RCC 7860 (cell line): ENCODE data around the gene MYO3B.
A peak's percentile ranks its signal among the peaks of the same experiment; 100 is the strongest.
"Not testable (repeated sequence)": the region's sequence is repeated elsewhere in the genome, so short reads cannot be mapped to it uniquely, and the experiment has no call there.

ENCODE experiments used
- DNase-seq: peaks from one replicate; pipeline ENCODE4 v3.0.0-alpha.2; 2015; ENCODE audit warnings: low spot score
- FAIRE-seq: peaks from 2 replicates; lab custom pipeline; 2012; peaks lifted over from hg19 to GRCh38; lab: Jason Lieb, UNC

Gene MYO3B

DNA sequence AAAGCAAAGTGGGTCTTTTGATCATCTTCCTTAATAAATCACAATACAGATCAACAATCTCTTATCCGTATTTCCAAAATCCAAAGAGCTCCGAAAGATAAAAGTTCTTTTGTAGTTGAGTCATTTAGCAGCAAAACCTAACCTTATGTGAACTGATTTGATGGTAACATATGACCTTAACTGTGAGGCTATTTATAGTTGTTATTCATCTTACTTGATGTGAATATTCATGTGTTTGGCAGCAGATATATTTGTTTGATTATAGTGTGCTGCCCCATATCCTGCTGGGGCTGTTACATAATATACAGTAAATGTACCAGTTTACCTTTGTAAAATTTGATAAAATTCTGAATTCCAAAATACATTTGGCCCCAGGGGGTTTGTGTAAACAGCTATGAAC lies 158.5 kb downstream of the MYO3B start:
- DNase-seq = no peak
- no peak for FAIRE-seq

DNA sequence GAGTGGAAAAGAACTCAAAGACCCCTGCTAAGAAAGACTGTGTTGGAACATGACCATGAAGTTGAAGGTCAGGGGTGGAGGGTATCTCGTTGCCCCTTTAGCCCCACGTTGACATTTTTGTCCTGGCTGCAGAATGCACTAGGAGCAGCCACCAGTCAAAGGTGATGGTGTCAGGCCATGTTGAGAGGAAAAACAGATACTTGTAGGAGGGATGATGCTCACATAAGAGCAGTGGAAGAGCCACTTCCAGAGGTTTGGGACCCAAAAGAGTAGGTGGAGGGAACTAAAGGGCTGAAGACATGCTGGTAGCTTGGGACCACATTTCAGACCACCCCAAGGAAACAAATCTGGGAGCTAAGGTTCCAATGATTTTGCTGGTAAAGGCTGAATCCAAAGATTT lies 159.0 kb downstream of the MYO3B start:
- FAIRE-seq = no peak
- DNase-seq = no peak

DNA sequence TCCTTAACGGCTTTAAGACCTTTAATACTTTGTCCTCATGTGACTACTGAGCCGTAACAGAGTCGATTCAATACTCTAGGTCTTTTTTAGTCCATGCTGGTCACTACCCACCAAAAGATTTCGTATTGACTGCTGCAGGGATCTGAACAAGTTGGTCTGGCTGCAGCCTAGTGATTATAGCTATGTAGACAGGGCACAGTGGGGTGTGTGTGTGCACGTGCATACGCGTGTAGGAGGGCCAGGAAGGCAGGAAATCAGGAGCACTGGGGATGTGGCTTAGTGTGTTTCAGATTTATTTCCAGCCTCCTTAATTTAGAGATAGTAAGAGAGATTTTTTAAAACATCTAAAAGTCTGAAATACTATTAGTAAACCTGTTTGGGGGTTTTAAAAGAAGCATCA lies 161.4 kb downstream of the MYO3B start:
- DNase-seq = no peak
- FAIRE-seq = no peak

DNA sequence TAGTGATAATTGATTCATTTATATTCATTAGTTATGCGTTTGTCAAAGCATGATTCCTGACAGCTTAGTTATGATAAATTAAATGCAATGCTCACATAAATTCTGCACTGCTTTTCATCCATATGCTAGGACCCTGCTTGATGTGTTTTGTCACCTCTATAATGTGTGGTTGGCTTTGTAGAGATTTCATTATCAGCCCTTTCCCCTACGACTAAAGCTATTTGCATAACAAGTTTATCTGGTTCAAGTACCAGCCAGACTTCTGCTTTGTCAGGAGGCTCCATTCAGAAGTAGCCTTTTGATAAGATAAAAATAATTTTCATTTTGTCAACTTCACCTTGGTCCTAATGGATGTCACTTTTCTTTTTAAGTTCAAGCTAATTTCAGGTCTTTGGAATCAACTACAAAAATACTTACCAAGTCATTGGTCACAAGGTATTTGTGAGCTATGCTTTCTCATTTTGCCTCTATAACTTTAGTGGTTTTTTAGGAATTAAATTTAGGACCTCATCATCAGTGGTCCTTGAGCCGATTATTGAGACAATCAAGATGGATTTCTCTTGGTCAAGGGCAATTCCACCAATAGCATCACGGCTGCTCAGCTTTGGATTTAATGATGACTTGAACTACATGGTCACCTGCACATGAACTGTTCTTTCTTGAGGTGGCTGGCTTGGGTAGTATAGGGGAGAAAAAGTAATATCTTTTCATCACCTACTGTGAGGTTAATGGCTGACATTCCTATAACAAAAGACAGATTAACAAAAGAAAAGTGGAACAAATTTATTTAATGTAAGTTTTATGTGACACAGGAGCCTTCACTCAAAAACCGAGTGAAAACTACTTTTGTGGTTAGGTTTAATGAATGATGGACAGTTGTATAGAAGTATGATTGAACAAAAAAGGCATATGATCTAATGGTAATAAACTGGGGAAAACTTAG lies 162.1 kb downstream of the MYO3B start:
- FAIRE-seq = no peak
- no peak for DNase-seq

DNA sequence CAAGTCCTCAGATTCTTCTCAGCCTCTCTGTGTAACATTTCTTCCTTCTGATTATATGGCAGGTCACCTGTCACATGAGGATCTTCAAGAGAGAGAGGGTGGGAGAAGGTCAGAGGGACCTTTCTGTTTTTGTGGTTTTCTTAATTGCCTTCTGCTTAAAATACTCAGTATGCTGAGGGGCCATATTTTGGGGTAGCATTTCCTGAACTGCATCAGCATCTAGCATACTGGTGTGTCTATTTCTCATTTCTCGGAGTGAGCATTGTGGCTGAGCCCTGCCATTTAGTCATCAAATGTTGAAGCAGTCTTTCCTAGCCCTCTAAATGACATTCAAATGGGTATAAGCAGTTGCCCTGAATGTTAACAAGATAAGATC lies 162.7 kb downstream of the MYO3B start:
- DNase-seq (no peak), FAIRE-seq (no peak)

DNA sequence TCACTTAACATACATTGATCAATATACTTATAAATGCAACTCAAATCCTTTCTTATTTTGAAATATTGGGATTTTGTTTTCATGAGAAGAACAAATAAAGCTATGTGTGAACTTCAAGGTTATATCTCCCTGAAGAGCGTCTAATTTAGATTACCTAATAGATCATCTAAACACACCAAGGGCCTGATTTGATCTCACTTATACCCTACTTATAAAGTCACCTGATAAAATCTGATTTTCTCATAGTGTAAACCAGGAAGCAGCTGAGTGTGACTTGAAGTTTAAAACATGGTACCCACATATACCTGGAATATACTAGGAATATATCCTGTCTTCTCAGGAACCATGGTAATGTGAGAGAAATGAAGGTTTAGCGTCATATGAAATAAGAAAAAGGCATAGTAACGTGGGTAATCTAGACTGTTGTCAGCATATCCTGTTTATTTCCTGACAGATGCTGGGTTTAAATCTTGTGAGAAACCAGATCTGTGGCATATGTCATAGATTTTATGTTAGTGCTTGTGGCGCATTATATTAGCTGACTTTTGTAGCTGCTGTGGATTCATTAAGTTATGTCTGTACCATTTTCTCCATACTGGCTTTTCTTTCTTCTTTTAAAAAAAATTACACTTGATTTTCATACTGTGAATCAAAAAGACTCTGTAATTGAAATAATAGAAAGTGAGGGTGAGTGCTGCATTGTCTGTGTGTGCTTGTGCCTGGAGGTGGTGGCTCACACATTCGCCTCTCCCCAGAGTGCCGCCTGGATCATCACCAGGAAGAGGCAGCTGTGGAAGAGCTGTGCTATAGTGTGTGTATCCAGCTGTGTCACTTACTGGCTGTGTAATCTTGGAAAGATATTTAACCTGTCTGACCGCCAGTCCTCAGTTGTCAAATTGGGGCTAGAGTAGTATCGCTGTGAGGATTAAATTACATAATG lies 164.0 kb downstream of the MYO3B start:
- FAIRE-seq (no peak), DNase-seq (no peak)

DNA sequence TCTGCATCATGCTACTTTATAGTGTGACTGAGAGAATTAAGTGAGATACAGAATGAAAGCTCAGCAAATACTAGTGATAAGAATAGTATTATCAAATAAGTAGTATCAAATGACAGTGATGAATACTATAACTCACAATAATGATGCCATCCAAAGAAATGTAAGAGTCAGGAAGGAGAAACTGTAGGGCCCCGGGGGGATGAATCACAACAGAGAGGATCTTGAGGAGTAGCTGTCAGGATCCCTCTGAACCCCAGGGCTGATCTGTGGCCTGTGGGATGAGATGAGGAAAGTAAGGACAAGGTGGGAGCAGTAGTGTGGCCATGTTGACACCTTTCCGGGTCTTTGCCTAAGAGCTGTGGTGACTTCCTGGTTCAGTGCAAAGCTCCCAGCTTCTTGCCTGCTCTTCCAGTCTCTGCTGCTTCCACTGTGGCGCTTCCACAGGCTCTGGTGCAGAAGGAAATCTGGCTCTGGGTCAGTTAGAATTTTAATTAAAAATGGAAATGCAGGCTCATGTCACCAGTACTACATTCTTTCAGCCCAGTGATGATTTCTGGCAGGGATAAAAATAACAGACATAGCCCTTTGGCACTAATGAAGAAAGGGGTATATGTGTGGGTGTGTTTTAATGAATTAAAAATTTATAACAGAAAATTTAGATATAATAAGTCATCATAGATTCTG lies 166.9 kb downstream of the MYO3B start:
- FAIRE-seq = no peak
- DNase-seq = no peak

DNA sequence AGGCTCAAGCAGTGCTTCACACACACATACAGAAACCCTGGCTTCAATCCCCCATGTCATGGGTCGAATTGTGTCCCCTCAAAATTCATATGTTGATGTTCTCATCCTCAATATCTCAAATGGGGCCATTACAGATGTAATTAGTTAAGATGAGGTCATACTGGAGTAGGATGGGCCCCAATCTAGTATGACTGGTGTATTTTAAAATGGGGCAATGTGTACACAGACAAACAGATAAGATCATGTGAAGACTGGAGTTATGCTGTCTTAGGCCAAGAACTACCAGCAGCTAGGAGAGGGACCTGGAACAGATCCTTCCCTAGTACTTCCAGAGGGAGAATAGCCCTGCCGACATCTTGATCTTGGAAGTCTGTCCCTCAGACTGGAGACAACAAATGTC lies 167.7 kb downstream of the MYO3B start:
- no peak for DNase-seq
- no peak for FAIRE-seq

DNA sequence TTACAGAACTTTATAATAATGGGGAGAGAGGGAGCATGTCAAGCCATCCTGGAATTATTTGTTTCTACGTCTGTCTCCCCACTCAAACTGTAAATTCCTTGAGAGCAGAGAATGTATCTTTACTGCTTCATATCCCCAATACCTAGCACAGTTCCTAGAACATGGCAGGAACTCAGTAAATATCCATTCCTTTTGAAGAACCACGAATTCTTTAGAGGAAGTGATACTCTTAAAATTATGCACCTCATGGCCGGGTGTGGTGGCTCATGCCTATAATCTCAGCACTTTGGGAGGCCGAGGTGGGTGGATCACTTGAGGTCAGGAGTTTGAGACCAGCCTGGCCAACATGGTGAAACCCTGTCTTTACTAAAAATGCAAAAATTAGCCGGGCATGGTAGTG lies 171.3 kb downstream of the MYO3B start:
- not testable (repeated sequence) for DNase-seq, FAIRE-seq

DNA sequence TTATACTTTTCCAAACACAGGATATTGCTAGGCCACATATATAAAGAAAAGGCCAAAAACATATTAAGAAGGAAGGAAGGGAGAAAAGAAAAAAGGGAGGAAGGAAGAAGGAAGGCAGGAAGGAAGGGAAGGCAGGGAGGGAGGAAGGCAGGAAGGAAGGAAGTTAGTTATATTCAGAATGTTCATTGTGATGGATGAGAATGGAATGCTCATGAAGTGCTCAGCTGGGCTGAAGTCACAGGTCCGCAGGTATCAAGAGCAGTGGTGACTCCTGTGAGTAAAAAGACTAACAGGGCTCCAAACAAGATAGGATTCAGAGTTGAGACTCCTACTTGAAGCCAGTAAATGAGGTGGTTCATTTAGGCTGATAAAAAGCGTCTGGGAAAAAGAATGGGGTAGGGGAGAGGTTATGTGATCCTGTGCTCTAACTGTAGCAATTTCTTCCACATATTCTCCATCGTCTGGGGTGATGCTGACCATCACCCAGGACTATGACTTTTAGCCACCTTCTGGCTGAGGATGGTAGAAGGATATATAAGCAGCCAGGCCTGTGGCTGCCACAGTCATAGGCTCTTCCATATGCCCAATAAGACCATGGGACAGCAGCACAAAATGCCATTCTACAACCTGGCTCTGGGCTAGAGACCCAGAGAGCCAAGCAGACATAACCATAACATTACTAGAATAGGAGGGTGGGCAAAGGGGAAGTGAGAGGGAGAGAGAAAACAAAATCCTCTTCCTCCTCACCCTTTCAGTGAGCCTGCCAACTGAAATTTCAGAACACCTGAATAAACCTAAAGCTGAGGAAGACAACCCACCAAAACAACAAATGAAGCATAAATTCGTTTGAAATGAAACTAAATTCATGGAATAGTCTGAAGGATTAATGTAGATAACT lies 173.2 kb downstream of the MYO3B start:
- no peak for FAIRE-seq

DNA sequence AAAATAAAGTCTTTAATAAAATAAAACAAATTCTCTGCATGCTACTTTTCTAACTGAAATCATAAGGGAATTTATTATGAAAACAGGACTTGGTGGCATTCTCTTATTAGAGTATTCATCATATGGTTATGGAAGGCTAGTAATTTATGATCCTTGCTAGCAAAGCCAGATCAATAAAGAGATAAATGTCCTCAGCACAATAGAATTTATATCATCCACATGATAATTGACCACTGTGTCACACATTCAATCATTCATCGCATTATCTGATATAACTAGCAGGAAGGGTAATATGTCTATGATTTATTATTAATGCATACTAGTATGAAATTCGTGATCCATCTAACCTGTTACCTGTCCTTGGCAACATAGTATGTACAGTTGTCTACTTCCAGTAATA lies 175.8 kb downstream of the MYO3B start:
- FAIRE-seq (no peak), DNase-seq (no peak)

More for the DNA sequence above, 173.2 kb downstream of the MYO3B start:
- no peak for DNase-seq

DNA sequence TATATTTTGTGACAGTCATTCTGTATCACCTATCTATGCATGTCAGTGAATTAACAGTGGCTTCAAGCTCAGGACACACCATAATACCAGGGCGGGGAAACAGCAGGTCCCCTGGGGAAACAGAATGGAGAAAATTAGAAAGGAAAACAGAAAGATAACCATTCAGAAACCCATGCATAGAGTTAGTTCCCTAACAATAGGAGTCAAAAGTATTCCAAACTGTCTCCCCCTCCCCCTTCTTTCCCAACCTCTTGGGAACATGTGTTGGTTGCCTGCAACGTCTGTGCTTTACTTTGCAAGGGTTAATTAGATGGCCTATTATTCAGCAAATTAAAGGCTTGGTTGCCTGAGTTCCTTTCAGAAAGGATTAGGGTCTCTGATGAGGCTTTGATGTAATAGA lies 176.4 kb downstream of the MYO3B start:
- no peak for FAIRE-seq
- DNase-seq = no peak

DNA sequence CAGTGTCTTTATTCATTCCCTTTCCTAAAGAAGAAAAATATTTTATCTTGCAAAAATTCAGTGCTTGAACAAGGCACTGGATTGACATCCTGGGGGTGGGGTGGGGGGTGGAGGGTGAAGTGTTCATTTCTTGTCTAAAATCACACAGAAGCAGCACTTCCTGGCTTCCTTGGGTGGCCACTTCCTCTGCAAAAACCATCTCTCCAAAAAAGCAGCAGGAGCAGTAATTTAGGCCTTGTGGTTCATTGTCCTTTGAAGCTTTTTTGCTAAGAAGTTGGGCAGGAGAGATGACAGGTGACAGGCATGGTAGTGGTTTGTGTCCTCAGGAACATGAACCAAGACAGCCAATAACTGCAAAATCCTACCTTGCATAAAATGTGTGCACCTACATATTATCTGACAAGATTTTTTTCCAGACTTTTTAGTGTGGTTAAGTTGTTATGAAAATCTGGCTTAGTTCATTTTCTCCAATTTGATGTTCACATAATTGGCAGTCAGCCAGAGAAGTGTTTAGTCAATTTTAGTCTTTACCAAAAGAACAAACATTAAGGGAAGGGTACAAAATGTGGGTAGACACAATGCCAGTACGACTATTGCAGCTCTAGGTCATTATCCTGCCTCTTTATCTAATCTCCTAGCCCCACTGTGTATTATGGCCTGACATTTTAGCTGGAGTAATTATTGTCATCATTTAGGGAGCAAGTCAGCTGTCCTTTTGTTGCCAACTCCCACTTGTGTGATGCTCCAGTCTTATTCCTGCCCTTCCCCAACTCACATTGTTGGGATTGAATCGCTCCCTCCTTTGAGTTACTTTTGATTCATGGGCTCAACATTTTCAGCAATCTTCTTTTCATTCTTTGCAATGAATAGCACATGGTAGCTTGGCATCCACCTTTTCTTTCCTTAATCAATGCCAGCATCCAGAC lies 177.2 kb downstream of the MYO3B start:
- FAIRE-seq (no peak), DNase-seq (no peak)

DNA sequence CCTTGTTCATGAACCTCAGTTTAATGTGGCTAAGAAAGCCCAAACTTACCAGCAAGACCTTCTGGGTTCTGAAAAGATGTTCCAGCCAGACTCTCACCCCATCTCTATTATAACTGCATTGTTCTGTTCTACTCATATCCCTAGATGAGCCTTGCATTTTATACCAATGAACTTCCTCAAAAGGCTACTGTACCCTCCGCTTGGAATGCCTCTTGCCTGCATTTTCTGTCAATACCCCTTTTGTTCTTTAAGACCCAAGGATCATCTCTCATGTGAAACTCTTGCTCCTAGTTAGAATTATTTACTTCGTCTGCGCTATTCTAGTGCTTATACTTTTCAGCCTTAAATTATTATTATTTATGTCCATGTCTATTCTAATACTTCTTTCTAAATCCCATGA lies 181.5 kb downstream of the MYO3B start:
- DNase-seq (no peak), FAIRE-seq (no peak)

DNA sequence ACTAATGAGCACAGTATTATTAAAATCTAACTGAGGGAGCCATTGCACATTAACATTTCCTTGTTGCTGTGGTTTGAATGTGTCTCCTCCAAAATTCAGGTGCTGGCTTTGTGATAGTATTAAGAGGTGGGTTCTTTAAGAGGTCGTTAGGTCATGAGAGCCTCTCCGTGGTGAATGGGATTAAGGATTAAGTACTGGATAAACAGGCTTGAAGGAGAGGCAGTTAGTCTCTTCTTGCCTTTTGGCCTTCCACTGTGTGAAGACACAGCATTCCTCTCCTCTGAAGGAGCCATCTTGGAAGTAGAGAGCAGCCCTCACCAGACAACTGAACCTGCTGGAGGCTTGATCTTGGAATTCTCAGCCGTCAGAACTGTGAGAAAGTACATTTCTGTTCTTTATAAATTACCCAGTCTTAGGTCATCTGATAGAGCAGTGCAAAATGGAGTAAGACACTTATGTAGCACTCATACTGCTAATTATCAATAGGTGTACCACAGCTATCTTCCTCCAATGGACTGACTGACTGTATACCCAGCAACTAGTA lies 182.7 kb downstream of the MYO3B start:
- FAIRE-seq (no peak), DNase-seq (no peak)

DNA sequence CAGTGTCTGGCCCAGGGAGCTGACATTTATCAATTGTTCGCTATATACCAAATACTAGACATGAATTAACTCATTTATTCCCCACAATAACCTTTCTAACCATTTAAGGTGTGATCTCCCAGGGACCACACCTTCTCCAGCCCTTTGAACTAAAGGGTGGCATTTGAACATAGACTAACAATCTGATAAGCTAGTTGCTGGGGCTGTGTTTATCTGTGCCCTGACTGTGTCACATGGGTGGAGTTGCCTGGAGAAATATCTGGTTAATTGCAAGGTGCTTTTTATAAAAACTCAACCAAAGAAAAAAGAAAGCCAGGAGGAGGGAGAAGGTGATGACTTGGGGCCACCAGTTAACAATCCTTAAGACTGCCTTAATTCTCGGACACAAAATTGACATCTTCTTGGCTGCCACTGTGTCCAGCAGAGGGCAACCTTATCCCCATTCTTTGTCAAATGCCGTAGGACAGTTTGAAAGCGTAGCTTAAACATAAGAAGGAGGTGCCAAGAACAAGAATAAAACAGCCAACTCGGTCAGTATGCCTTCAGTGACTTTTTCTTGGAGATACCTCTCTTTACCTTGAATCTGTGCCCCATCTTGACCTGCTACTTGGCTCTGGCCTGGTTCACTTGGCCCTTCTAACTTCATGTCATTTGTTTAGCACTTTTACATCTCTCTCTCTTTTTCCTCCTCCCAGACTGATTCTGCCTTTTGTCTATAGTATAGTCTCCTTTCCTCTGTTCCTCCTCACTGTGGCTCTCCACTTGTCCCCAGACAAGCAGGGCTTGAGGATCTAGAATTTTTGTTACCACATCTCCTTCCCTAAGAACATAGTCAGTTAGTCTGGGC lies 183.4 kb downstream of the MYO3B start:
- no peak for FAIRE-seq
- DNase-seq = peak; percentile 23

DNA sequence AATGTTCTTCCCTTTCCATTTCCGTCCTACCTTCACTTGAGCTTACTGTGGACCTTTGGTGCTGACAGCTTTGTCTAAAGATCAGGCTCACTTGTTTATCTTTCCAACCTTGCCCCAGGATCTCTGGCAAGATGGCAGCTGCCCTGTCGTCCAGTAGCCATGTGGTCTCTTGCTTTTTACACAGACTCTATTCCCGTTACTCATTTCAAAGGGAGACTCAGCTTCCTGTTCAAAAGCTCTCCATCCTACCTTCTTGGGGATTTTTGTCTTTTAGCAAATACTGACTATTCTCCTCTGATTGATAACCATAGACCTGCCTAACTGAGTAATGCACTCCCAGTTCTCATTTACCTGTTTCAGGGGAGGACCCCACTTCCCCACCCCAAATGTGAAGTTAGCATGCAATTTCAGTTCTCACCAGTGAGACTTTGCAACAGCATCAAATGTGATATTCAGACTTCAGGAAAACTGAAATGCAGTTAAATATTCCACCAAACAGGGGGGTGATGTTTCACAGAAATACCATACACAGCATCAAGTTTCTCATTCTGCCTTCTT lies 184.4 kb downstream of the MYO3B start:
- DNase-seq (no peak), FAIRE-seq (no peak)
